GM23248 (cell line): ENCODE results near the gene BMP10.

Experiments
- EZH2 ChIP-seq: fragments of 200-600 bp; sonication (generic); IDR thresholded peaks from 2 replicates; pipeline ENCODE4 v1.6.1; 2018; ENCODE audit warnings: antibody characterized with exemption, mild to moderate bottlenecking; ENCODE audit not compliant: insufficient read depth, poor library complexity, severe bottlenecking
- EZH2phosphoT487 ChIP-seq: fragments of 200-600 bp; sonication (generic); IDR thresholded peaks from 2 replicates; pipeline ENCODE4 v1.6.1; 2018; ENCODE audit warnings: antibody characterized with exemption, moderate library complexity, mild to moderate bottlenecking, low read depth; ENCODE audit not compliant: insufficient read depth

GRCh38 chr2:68854476-68854875 is 16.7 kb downstream of the BMP10 start:
- no peak for TF ChIP-seq EZH2
- TF ChIP-seq EZH2phosphoT487, result no peak
